Measurements from ENCODE around the gene CAMKK1.

DNA sequence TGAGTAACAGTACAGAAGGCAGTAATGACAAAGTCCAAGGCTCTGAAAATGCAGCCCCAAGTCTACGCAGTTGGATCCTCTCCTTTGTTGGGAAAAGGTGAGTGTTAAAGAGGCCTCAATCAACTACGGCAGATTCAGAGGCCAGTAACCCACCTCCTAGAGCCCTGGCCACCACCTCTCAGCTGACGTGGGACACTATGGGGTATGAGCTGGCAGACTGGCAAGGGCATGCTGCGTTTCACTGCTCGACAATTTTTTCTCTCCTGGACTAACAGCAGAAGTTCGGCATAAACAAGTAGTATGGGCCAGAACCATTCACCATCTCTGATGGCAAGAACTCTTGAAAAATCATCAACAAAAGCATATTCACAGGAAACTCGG is 64.0 kb downstream of the CAMKK1 start:
- TF ChIP-seq, protein P1, sequence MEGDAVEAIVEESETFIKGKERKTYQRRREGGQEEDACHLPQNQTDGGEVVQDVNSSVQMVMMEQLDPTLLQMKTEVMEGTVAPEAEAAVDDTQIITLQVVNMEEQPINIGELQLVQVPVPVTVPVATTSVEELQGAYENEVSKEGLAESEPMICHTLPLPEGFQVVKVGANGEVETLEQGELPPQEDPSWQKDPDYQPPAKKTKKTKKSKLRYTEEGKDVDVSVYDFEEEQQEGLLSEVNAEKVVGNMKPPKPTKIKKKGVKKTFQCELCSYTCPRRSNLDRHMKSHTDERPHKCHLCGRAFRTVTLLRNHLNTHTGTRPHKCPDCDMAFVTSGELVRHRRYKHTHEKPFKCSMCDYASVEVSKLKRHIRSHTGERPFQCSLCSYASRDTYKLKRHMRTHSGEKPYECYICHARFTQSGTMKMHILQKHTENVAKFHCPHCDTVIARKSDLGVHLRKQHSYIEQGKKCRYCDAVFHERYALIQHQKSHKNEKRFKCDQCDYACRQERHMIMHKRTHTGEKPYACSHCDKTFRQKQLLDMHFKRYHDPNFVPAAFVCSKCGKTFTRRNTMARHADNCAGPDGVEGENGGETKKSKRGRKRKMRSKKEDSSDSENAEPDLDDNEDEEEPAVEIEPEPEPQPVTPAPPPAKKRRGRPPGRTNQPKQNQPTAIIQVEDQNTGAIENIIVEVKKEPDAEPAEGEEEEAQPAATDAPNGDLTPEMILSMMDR (IDR thresholded peaks at IDR 0.05): no peak
- no peak for TF ChIP-seq POLR2A (IDR thresholded peaks at IDR 0.05)
